Vagina (tissue), 2 donors: ENCODE data around the gene RMP24.
A peak's percentile ranks its signal among the peaks of the same experiment; 100 is the strongest.

Experiments
- DNase-seq, 2 donors: peaks; one replicate each; pipeline ENCODE4 v3.0.0-alpha.2; 2017; ENCODE audit errors: extremely low spot score in 2 of 2
- H3K27ac ChIP-seq: fragments of 200-600 bp; sonication (generic); one replicate; pipeline ENCODE4 v1.5.1; 2019
- H3K27me3 ChIP-seq: fragments of 200-600 bp; sonication (generic); one replicate; pipeline ENCODE4 v1.5.1; 2019
- H3K36me3 ChIP-seq, 2 donors: fragments of 200-600 bp; sonication (generic); one replicate each; pipeline ENCODE4 v1.5.1; 2017 to 2019
- H3K4me1 ChIP-seq: fragments of 200-600 bp; sonication (generic); one replicate; pipeline ENCODE4 v1.5.1; 2019
- H3K4me3 ChIP-seq, 2 donors: fragments of 200-600 bp; sonication (generic); 1 replicate in 1 of 2; 2 replicates in 1 of 2; pipeline ENCODE4 v1.5.1; 2016 to 2019
- H3K9me3 ChIP-seq: fragments of 200-600 bp; sonication (generic); one replicate; pipeline ENCODE4 v1.5.1; 2019
- POLR2A ChIP-seq, 2 donors: fragments of 450-650 bp; IDR thresholded peaks; one replicate each; pipeline ENCODE4 v1.6.1; 2017; ENCODE audit warnings: antibody characterized with exemption in 2 of 2, mild to moderate bottlenecking in 2 of 2, moderate library complexity in 2 of 2
- POLR2AphosphoS5 ChIP-seq, 2 donors: sonication (generic); formaldehyde crosslinking; IDR thresholded peaks; one replicate each; pipeline ENCODE4 v1.9.0; 2017; ENCODE audit warnings: antibody characterized with exemption in 2 of 2, mild to moderate bottlenecking in 2 of 2, low read depth in 1 of 2; ENCODE audit not compliant: insufficient read depth in 1 of 2
- intact Hi-C: fragments of 100-400 bp; cut with DNase I; formaldehyde crosslinking; loops from one replicate; pipeline ENCODE4 v1.15.1; 2023
- TF ChIP-seq, protein P1 (sequence below), 3 experiments: fragments of 450-650 bp in 2 of 3; fragments of 200-600 bp in 1 of 3; sonication (generic) in 1 of 3; IDR thresholded peaks; one replicate each; pipeline ENCODE4 v1.5.1; 2017 to 2019; ENCODE audit warnings: antibody characterized with exemption in 3 of 3, mild to moderate bottlenecking in 2 of 3, moderate library complexity in 2 of 3

Gene RMP24

DNA sequence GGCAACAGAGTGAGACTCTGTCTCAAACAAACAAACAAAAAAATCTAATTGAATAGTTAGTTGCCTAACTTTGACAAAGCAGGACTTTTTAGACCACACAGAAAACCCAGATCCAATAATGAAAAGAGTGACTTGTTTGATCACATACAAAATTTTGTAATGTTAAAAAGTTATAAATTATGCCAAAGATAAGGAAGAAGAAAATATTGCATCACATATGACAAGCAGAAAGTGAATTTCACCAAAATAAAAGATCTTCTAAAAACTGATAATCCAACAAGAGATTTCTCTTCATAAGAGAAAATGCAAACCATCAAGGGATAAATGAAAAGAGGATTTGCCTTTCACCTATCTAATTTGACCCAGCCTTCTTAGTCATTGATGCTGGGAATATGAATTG lies 2.8 kb upstream of the RMP24 start:
- H3K27me3 ChIP-seq: no peaks in the 10 kb centered on the region
- no peak for DNase-seq
- TF ChIP-seq POLR2A (IDR thresholded peaks at IDR 0.05) (no peak), POLR2AphosphoS5 (IDR thresholded peaks at IDR 0.05; ENCODE audit: insufficient read depth in 1 of 2, low read depth in 1 of 2) (no peak)
- TF ChIP-seq, protein P1, sequence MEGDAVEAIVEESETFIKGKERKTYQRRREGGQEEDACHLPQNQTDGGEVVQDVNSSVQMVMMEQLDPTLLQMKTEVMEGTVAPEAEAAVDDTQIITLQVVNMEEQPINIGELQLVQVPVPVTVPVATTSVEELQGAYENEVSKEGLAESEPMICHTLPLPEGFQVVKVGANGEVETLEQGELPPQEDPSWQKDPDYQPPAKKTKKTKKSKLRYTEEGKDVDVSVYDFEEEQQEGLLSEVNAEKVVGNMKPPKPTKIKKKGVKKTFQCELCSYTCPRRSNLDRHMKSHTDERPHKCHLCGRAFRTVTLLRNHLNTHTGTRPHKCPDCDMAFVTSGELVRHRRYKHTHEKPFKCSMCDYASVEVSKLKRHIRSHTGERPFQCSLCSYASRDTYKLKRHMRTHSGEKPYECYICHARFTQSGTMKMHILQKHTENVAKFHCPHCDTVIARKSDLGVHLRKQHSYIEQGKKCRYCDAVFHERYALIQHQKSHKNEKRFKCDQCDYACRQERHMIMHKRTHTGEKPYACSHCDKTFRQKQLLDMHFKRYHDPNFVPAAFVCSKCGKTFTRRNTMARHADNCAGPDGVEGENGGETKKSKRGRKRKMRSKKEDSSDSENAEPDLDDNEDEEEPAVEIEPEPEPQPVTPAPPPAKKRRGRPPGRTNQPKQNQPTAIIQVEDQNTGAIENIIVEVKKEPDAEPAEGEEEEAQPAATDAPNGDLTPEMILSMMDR (IDR thresholded peaks at IDR 0.05): no peak
- H3K4me1 ChIP-seq: peaks cover 27% of the 10 kb centered on the region
- peaks cover 0 to under 1% of the 10 kb centered on the region in 2 donors for H3K36me3 ChIP-seq
- H3K9me3 ChIP-seq: no peaks in the 10 kb centered on the region
- intact Hi-C loops: no loop called here
- H3K27ac ChIP-seq: no peak overlapping the region
- H3K4me3 ChIP-seq: no peak overlapping the region

GRCh38 chr18:35971661-35972196 lies 750 bp upstream of the RMP24 start:
- peaks cover 0 to 13% of the 10 kb centered on the region in 2 donors for H3K36me3 ChIP-seq
- no peaks in the 10 kb centered on the region for H3K27me3 ChIP-seq
- H3K4me3 ChIP-seq: peak overlapping the region; percentile 67
- H3K9me3 ChIP-seq: no peaks in the 10 kb centered on the region
- TF ChIP-seq POLR2AphosphoS5 (IDR thresholded peaks at IDR 0.05; ENCODE audit: insufficient read depth in 1 of 2, low read depth in 1 of 2): no peak
- TF ChIP-seq, protein P1 (IDR thresholded peaks at IDR 0.05): no peak
- TF ChIP-seq POLR2A (IDR thresholded peaks at IDR 0.05): no peak
- DNase-seq: no peak
- intact Hi-C loops: no loop called here
- peak overlapping the region; percentile 85 for H3K27ac ChIP-seq
- H3K4me1 ChIP-seq: peaks cover 27% of the 10 kb centered on the region

DNA sequence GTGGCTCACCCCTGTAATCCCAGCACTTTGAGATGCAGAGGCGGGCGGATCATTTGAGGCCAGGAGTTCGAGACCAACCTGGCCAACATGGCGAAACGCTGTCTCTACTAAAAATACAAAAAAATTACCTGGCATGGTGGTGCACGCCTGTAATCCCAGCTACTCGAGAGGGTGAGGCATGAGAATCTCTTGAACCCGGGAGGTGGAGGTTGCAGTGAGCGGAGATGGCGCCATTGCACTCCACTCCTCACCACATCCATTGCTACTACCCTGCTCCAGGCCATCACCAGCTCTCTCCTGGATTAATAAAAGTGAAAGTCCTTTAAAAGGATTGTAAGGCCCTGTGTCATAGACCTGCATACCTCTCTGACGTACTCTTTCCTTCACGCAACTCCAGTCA lies 1.2 kb downstream of the RMP24 start:
- Histone ChIP-seq H3K4me1 (peaks cover 27% of the 10 kb centered on the region), H3K36me3 (peaks cover 0 to 27% of the 10 kb centered on the region in 2 donors), H3K27ac (no peak overlapping the region), H3K27me3 (no peaks in the 10 kb centered on the region), H3K4me3 (peak overlapping the region in 1 of 2 donors; percentile 67), H3K9me3 (no peaks in the 10 kb centered on the region)
- intact Hi-C loops: no loop called here
- TF ChIP-seq POLR2A (IDR thresholded peaks at IDR 0.05): no peak
- TF ChIP-seq, protein P1 (IDR thresholded peaks at IDR 0.05): no peak
- TF ChIP-seq POLR2AphosphoS5 (IDR thresholded peaks at IDR 0.05; ENCODE audit: insufficient read depth in 1 of 2, low read depth in 1 of 2): no peak
- DNase-seq: no peak

DNA sequence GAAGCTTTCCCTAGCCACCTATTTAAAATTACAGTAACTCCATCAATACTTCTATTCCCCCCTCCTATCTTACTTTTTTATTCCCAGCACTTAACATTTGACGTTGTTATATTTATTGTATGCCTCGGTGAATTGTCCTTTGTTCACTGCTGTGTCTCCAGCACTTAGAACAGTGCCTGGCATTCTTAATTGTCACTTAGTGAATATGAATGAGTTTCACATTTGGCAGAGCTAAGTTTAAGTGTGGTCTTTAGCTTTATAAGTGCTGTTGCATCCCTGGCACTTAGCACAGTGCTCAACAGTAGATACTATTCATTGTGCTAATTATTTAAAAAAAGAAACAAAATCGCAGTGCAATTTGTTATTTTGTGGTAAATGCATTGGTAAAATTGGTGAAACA lies 1.7 kb downstream of the RMP24 start:
- Histone ChIP-seq H3K9me3 (no peaks in the 10 kb centered on the region), H3K4me1 (peaks cover 27% of the 10 kb centered on the region), H3K4me3 (no peak overlapping the region), H3K27me3 (no peaks in the 10 kb centered on the region), H3K27ac (no peak overlapping the region), H3K36me3 (peaks cover 0 to 33% of the 10 kb centered on the region in 2 donors)
- no peak for TF ChIP-seq POLR2AphosphoS5 (IDR thresholded peaks at IDR 0.05; ENCODE audit: insufficient read depth in 1 of 2, low read depth in 1 of 2)
- TF ChIP-seq POLR2A (IDR thresholded peaks at IDR 0.05): no peak
- TF ChIP-seq, protein P1 (IDR thresholded peaks at IDR 0.05): no peak
- no peak for DNase-seq
- intact Hi-C loops: no loop called here

DNA sequence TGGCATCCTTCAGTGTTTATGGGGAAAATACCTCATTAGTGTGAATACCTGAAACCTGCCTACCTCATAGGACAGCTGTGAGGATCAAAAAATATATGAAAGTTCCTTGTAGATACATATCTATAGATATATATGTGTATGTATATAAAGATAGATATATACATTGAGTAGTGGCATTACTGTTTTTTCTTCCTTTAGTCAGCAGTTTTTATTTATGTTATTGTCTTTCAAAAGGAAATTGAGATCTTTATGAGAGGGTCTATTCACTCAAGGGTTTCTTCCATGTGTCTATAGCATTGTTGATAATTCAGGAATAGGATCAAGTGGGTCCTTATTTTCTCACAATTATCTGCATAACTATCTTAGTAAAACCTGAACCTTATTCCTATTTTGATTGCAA lies 6.6 kb downstream of the RMP24 start:
- no peak overlapping the region for H3K4me3 ChIP-seq
- peaks cover 0 to 55% of the 10 kb centered on the region in 2 donors for H3K36me3 ChIP-seq
- H3K27me3 ChIP-seq: no peaks in the 10 kb centered on the region
- peaks cover 4% of the 10 kb centered on the region for H3K4me1 ChIP-seq
- intact Hi-C loops: no loop called here
- TF ChIP-seq POLR2AphosphoS5 (IDR thresholded peaks at IDR 0.05; ENCODE audit: insufficient read depth in 1 of 2, low read depth in 1 of 2) (no peak), POLR2A (IDR thresholded peaks at IDR 0.05) (no peak)
- DNase-seq: no peak
- no peaks in the 10 kb centered on the region for H3K9me3 ChIP-seq
- H3K27ac ChIP-seq: no peak overlapping the region
